Chondrocyte (in vitro differentiated cells): ENCODE measurements around the gene MACROD2. TPM values are rescaled to one million over a fixed set of nuclear protein-coding genes. Genes with fewer than 3 reads are reported as not detected.

Experiments
- DNase-seq: peaks from one replicate; pipeline ENCODE4 v3.0.0; 2021; ENCODE audit warnings: mixed read lengths, low spot score
- H3K27ac Mint-ChIP-seq: one replicate; pipeline ENCODE4 v1.8.0; 2021; ENCODE audit warnings: mild to moderate bottlenecking, moderate library complexity, mixed read lengths; ENCODE audit not compliant: unreplicated experiment
- H3K27me3 Mint-ChIP-seq: 2 replicates; pipeline ENCODE4 v1.8.0; 2021; ENCODE audit warnings: low read depth, mixed read lengths
- H3K36me3 Mint-ChIP-seq: 2 replicates; pipeline ENCODE4 v1.8.0; 2021; ENCODE audit warnings: low read depth, mixed read lengths
- H3K4me1 Mint-ChIP-seq: 2 replicates; pipeline ENCODE4 v1.8.0; 2021; ENCODE audit warnings: low read depth, mild to moderate bottlenecking, mixed read lengths
- H3K4me3 Mint-ChIP-seq: one replicate; pipeline ENCODE4 v1.8.0; 2021; ENCODE audit warnings: mild to moderate bottlenecking, moderate library complexity, mixed read lengths; ENCODE audit not compliant: unreplicated experiment
- H3K9me3 Mint-ChIP-seq: 2 replicates; pipeline ENCODE4 v1.8.0; 2021; ENCODE audit warnings: low read depth, mixed read lengths
- total RNA-seq: library from RNA; stranded (reverse); gene quantifications from 3 replicates; pipeline ENCODE4 v1.2.1, GENCODE V29; 2021
- TF ChIP-seq, protein P1 (sequence below): fragments of 200-600 bp; sonication (generic); IDR thresholded peaks from 2 replicates; pipeline ENCODE4 v1.5.0; 2021; ENCODE audit warnings: antibody characterized with exemption, mild to moderate bottlenecking, moderate library complexity

The MACROD2 gene
- total RNA-seq, 1 donor from 2014 or later: 3.2 TPM

DNA sequence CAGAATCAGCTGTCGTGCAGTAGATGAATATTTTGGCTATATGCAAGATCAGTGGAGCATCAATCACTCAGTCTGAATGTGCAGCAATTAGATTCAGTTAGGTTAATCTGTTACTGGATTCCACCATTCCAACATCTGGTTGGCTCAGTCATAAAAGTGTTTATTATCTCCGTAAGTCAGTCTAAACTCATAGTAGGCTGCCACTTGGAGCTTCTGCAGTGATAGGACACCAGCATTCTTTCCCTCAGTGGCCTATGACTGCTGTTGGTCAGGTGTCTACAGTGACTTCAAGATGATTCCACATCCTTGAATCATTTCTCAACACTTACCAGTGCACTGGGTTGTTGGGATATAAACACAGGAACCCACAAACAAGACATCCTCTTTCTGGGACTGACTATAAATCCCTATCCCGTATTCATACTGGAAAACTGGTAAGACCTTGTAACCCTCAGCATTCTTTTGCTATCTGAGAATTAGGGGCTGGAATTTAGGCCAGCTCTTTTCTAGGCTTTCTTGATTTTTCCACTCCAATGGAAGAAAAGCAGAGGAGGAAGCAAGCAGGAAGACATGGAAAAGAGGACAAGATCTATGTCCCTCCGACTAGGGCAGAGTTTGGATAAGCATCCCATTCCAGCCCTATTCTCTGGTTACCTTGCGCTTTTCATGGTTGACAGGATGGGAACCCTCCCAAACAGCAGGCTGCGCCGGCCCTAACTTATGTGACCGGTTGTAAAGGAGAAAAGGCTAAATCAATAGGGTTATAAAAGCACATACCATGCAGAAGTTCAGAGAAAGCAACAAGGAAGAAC, 1658.3 kb downstream of the MACROD2 start:
- peaks cover 2% of the 10 kb centered on the region for H3K9me3 Mint-ChIP-seq
- DNase-seq: no peak

DNA sequence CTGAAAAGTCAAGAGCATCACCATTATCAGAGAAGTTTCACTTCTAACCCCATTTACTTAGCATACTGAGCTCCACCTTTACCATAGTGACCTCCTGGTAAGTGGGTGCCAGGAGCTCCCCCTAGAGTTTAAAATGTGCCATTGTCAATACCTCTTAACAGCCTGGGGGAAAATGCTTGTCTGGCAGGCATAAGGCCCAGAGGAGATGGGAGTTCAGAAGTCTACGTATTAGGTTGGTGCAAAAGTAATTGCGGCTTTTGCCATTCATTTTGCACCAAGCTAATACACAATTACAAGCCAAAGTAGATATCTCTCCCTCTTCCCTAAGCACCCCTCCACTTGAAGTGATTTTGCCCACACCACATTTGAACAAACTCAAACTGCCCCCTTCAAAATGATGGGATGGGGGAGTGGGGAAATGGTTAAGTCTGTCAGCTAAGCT, 1658.9 kb downstream of the MACROD2 start:
- Mint-ChIP-seq H3K27ac (no peak overlapping the region), H3K4me1 (peaks cover 33% of the 10 kb centered on the region), H3K27me3 (no peaks in the 10 kb centered on the region), H3K9me3 (peaks cover 2% of the 10 kb centered on the region), H3K36me3 (no peaks in the 10 kb centered on the region), H3K4me3 (no peak overlapping the region)
- TF ChIP-seq, protein P1, sequence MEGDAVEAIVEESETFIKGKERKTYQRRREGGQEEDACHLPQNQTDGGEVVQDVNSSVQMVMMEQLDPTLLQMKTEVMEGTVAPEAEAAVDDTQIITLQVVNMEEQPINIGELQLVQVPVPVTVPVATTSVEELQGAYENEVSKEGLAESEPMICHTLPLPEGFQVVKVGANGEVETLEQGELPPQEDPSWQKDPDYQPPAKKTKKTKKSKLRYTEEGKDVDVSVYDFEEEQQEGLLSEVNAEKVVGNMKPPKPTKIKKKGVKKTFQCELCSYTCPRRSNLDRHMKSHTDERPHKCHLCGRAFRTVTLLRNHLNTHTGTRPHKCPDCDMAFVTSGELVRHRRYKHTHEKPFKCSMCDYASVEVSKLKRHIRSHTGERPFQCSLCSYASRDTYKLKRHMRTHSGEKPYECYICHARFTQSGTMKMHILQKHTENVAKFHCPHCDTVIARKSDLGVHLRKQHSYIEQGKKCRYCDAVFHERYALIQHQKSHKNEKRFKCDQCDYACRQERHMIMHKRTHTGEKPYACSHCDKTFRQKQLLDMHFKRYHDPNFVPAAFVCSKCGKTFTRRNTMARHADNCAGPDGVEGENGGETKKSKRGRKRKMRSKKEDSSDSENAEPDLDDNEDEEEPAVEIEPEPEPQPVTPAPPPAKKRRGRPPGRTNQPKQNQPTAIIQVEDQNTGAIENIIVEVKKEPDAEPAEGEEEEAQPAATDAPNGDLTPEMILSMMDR: peak; percentile 71
- DNase-seq: no peak

More for the DNA sequence above, 1658.3 kb downstream of the MACROD2 start:
- Mint-ChIP-seq H3K4me3 (no peak overlapping the region), H3K36me3 (no peaks in the 10 kb centered on the region), H3K4me1 (peaks cover 33% of the 10 kb centered on the region), H3K27me3 (no peaks in the 10 kb centered on the region), H3K27ac (no peak overlapping the region)
- TF ChIP-seq, protein P1: no peak

DNA sequence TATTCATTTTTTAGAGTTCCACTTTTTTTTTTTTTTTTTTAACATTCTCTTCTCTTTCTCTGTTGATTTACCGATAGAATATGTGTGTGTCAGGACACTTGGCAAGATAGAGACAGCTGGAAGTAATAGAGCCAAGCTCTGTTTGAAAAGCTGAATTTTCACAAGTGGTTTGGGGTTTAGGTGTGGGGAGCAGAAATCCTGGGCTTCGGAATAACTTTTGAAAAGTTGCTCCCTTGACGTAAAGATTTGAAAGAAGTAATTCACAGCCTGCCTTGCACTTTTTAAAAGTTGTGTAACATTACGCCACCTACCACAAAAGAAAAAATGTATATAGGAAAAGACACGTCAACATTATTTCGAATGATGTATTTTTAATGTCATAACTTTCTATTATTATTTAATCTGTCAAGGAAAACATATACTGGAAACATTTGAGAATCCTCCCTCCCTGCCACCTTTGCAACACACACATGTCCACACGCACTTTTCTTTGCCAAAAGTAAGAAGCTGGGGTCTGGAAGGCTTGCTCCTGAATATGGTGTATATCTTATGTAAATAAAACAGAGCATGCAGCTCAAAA, 1660.1 kb downstream of the MACROD2 start:
- no peak for DNase-seq
- Mint-ChIP-seq H3K27ac (peak overlapping the region; percentile 41), H3K36me3 (no peaks in the 10 kb centered on the region), H3K4me3 (no peak overlapping the region), H3K27me3 (no peaks in the 10 kb centered on the region), H3K4me1 (peaks cover 33% of the 10 kb centered on the region), H3K9me3 (peaks cover 2% of the 10 kb centered on the region)
- TF ChIP-seq, protein P1: no peak

DNA sequence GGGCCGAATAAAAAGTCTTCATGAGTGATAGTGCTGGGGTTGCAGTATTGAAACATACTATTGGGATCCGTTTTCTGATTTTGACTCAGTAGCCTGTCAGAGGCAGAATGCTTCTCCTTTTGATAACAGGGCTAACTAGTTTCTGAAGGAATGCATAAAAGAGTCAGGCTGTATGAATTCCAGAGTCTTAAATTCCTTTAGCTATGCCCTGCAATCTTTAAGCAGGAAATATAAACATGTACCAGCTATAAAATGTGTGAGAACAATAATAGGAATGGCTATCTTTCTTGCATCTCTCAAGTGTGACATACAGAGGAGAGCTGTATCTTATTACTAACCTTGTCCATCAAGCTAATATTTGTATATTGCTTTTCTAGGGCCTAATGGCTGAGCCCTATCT, 1660.8 kb downstream of the MACROD2 start:
- H3K4me3 Mint-ChIP-seq: no peak overlapping the region
- peaks cover 2% of the 10 kb centered on the region for H3K9me3 Mint-ChIP-seq
- TF ChIP-seq, protein P1: no peak
- H3K27me3 Mint-ChIP-seq: no peaks in the 10 kb centered on the region
- DNase-seq: no peak
- peak overlapping the region; percentile 13 for H3K27ac Mint-ChIP-seq
- H3K4me1 Mint-ChIP-seq: peaks cover 39% of the 10 kb centered on the region
- no peaks in the 10 kb centered on the region for H3K36me3 Mint-ChIP-seq

DNA sequence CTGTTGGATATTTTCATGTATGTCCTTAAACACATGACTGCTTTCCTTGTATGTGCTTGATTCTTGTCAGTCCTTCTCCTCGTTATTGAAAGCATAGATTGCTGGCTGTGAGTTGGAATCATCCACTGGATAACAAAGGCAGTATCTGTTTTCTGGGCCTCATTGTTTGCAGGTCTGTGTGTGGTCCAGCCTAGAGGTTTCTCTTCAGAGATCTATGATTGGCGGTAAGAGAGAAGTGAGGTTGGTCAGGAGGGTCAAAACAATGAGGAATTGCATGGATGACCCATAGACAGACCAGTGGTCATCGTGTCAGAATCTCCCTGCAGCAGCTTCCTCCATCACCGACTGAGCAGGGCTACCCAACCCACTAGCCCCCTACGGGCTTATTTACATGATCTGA, 1663.0 kb downstream of the MACROD2 start:
- peaks cover 39% of the 10 kb centered on the region for H3K4me1 Mint-ChIP-seq
- no peaks in the 10 kb centered on the region for H3K27me3 Mint-ChIP-seq
- peaks cover 2% of the 10 kb centered on the region for H3K9me3 Mint-ChIP-seq
- no peak overlapping the region for H3K27ac Mint-ChIP-seq
- H3K36me3 Mint-ChIP-seq: no peaks in the 10 kb centered on the region
- TF ChIP-seq, protein P1: no peak
- no peak for DNase-seq
- no peak overlapping the region for H3K4me3 Mint-ChIP-seq
